ENCODE measurements around the gene SLC1A3.
"Not testable (repeated sequence)": the region's sequence is repeated elsewhere in the genome, so short reads cannot be mapped to it uniquely, and the experiment has no call there.

The SLC1A3 gene

GRCh38 chr5:36631620-36632362 lies 25.4 kb downstream of the SLC1A3 start:
- FAIRE-seq = no peak

- no peak for FAIRE-seq
These were observed 25.9 kb downstream of the SLC1A3 start for GRCh38 chr5:36632363-36632664.

GRCh38 chr5:36635721-36636390 lies 29.4 kb downstream of the SLC1A3 start:
- FAIRE-seq = no peak

GRCh38 chr5:36637101-36637500 lies 30.7 kb downstream of the SLC1A3 start:
- FAIRE-seq = no peak

GRCh38 chr5:36637516-36637915 lies 31.1 kb downstream of the SLC1A3 start:
- FAIRE-seq = no peak

- no peak for FAIRE-seq
These were observed 31.6 kb downstream of the SLC1A3 start for GRCh38 chr5:36638056-36638455.

GRCh38 chr5:36640949-36641348 lies 34.5 kb downstream of the SLC1A3 start:
- no peak for FAIRE-seq

GRCh38 chr5:36641431-36641830 lies 35.0 kb downstream of the SLC1A3 start:
- FAIRE-seq = no peak

- FAIRE-seq = no peak
These were observed 35.7 kb downstream of the SLC1A3 start for GRCh38 chr5:36642089-36642488.

- FAIRE-seq = no peak
These were observed 36.8 kb downstream of the SLC1A3 start for GRCh38 chr5:36643162-36643561.

- FAIRE-seq = not testable (repeated sequence)
These were observed 37.4 kb downstream of the SLC1A3 start for GRCh38 chr5:36643841-36644240.

GRCh38 chr5:36644727-36645126 lies 38.3 kb downstream of the SLC1A3 start:
- no peak for FAIRE-seq

GRCh38 chr5:36646100-36646499 lies 39.7 kb downstream of the SLC1A3 start:
- no peak for FAIRE-seq

- no peak for FAIRE-seq
These were observed 40.2 kb downstream of the SLC1A3 start for GRCh38 chr5:36646507-36647023.

- no peak for FAIRE-seq
These were observed 40.6 kb downstream of the SLC1A3 start for GRCh38 chr5:36647046-36647445.

- FAIRE-seq = no peak
These were observed 42.0 kb downstream of the SLC1A3 start for GRCh38 chr5:36648426-36648825.

- FAIRE-seq = no peak
These were observed 45.6 kb downstream of the SLC1A3 start for GRCh38 chr5:36651761-36652685.

- FAIRE-seq = no peak
These were observed 46.8 kb downstream of the SLC1A3 start for GRCh38 chr5:36653044-36653705.

GRCh38 chr5:36654564-36654963 lies 48.2 kb downstream of the SLC1A3 start:
- no peak for FAIRE-seq

GRCh38 chr5:36655161-36655560 lies 48.8 kb downstream of the SLC1A3 start:
- FAIRE-seq = no peak

GRCh38 chr5:36656556-36656955 lies 50.1 kb downstream of the SLC1A3 start:
- no peak for FAIRE-seq

GRCh38 chr5:36657563-36657995 lies 51.2 kb downstream of the SLC1A3 start:
- no peak for FAIRE-seq

All from A204.1 (cell line).